Panc1 (cell line): ENCODE data around the gene OR8D2. TPM values are rescaled to one million over a fixed set of nuclear protein-coding genes. Genes with fewer than 3 reads are reported as not detected.

Experiments used
- ATAC-seq: fragments of 200-7000 bp; cut with Tn5 transposase; 2 replicates; pipeline ENCODE4 v1.9.1; 2020; ENCODE audit warnings: mild to moderate bottlenecking, moderate library complexity
- BruUV-seq: library from RNA; stranded (reverse); fragments of 400-500 nt; replicated peaks from 2 replicates; lab custom pipeline; 2021; lab: Mats Ljungman, UMichigan
- CTCF ChIA-PET: fragments of 300-600 bp; sonication (Branson Sonifier 250); formaldehyde crosslinking; loops from one replicate; lab custom pipeline; 2022; ENCODE audit warnings: antibody characterized with exemption; lab: Charles Lee
- POLR2A ChIA-PET: fragments of 300-600 bp; sonication (Branson Sonifier 250); formaldehyde crosslinking; loops from one replicate; lab custom pipeline; 2022; ENCODE audit warnings: antibody characterized with exemption; lab: Charles Lee
- DNase-seq: peaks from one replicate; pipeline ENCODE4 v3.0.0-alpha.2; 2010; ENCODE audit warnings: low read depth, low spot score
- H3K27ac ChIP-seq: 2 replicates; pipeline ENCODE4 v1.5.1; 2011; ENCODE audit warnings: mild to moderate bottlenecking, low read length, inconsistent platforms
- H3K27me3 ChIP-seq: fragments of 200-500 bp; sonication (Bioruptor generic); 2 replicates; pipeline ENCODE4 v1.6.0; 2014; ENCODE audit warnings: low read length, inconsistent platforms; ENCODE audit not compliant: control insufficient read depth, insufficient read depth
- H3K36me3 ChIP-seq: fragments of 200-500 bp; sonication (Bioruptor generic); 2 replicates; pipeline ENCODE4 v1.5.1; 2014; ENCODE audit warnings: inconsistent platforms, mild to moderate bottlenecking, low read length, moderate library complexity; ENCODE audit not compliant: control insufficient read depth, insufficient read depth
- H3K4me1 ChIP-seq: 2 replicates; pipeline ENCODE4 v1.5.1; 2011; ENCODE audit warnings: inconsistent platforms, mild to moderate bottlenecking, low read length, moderate library complexity; ENCODE audit not compliant: control insufficient read depth, insufficient read depth
- H3K4me3 ChIP-seq, 2 experiments: 2 replicates each; pipeline ENCODE4 v1.5.1; 2011 to 2012; ENCODE audit warnings: low read depth in 2 of 2, low read length in 2 of 2, mild to moderate bottlenecking in 2 of 2, inconsistent platforms in 1 of 2, moderate library complexity in 1 of 2
- H3K9me3 ChIP-seq: fragments of 200-500 bp; sonication (Bioruptor generic); 2 replicates; pipeline ENCODE4 v1.5.1; 2014; ENCODE audit warnings: low read depth, mild to moderate bottlenecking, inconsistent platforms, low read length, moderate library complexity; ENCODE audit not compliant: control insufficient read depth, insufficient read depth
- POLR2AphosphoS5 ChIP-seq: IDR thresholded peaks from 2 replicates; pipeline ENCODE4 v1.6.1; 2012; ENCODE audit warnings: mild to moderate bottlenecking, low read depth, low read length, moderate library complexity
- SIN3A ChIP-seq: IDR thresholded peaks from 2 replicates; pipeline ENCODE4 v1.6.1; 2012; ENCODE audit warnings: low read depth, mild to moderate bottlenecking, low read length, moderate library complexity, borderline replicate concordance; ENCODE audit not compliant: insufficient read depth
- TCF7L2 ChIP-seq: IDR thresholded peaks from 2 replicates; pipeline ENCODE4 v1.6.1; 2011; ENCODE audit warnings: mild to moderate bottlenecking, low read depth, low read length, inconsistent platforms
- in situ Hi-C: cut with HindIII; loops from 2 replicates; pipeline ENCODE4 v1.10.0; 2016; ENCODE audit warnings: low sequenced_read_pairs, low pct_unique_long_range_greater_than_20kb
- intact Hi-C: fragments of 100-400 bp; cut with micrococcal nuclease; formaldehyde crosslinking; loops from one replicate; pipeline ENCODE4 v1.10.0; 2022; ENCODE audit not compliant: unreplicated experiment
- total RNA-seq: library from RNA; stranded (reverse); gene quantifications from one replicate; pipeline ENCODE4 v1.2.1, GENCODE V29; 2021; ENCODE audit not compliant: unreplicated experiment
- TF ChIP-seq, protein P1 (sequence below), 2 experiments: IDR thresholded peaks; 2 replicates each; pipeline ENCODE4 v1.6.1; 2011 to 2012; ENCODE audit warnings: low read depth in 2 of 2, control low read depth in 1 of 2, low read length in 1 of 2, mild to moderate bottlenecking in 1 of 2, moderate library complexity in 1 of 2; ENCODE audit not compliant: insufficient read depth in 1 of 2
- TF ChIP-seq, protein P2 (sequence below): fragments of 450-650 bp; IDR thresholded peaks from 2 replicates; pipeline ENCODE4 v1.5.1; 2017; ENCODE audit warnings: mild to moderate bottlenecking

The OR8D2 gene
- total RNA-seq, 1 experiment from 2014 or later = not detected

DNA sequence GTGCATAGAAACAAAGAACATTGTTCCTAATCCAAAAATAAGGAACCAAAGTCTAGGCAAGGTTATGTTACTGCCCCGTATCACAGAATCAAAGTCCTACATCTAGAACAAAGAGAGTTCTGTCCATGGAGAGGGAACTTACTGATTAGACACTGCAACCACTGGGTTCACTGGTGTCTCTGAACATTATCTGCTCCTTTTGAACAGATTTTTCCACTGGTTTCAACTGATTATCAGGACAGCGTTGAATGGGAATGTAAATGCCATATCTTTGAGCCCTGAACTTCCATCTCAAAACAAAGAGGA is 20.1 kb upstream of the OR8D2 start:
- intact Hi-C loops = no loop called here
- BruUV-seq = no TSS peak

DNA sequence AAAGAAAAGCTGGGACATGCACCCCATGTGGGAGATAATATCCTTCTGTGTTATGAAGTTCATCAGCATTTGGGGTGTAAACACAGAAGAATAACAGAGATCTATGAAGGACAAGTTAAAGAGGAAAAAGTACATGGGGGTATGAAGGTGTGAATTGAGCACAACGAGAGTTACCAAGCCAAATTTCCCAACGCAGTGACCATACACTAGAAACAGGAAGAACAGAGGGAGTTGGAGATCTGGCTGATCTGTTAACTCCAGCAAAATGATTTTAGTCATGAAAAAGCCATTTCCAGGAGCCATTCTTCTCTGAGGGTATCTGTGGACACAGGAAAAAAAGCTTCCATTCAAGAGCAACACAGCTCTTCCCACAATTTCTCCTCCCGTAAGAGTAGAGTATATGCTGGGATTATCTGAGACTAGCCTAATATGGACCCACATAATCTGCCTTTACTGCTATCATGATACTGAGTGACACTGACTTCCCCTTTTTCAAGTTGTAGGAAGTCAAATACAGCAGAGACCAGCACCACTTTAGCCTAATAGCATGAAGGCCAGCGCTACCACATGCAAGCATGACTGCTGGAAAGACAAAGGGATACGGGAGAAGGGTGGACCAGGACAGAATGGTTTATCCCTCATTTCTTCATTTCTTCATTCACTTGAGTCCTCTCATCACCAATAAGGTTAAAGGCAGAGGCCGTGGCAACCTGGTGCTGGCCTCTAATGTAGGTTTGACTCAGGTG is 19.6 kb upstream of the OR8D2 start:
- Histone ChIP-seq H3K9me3 (no peaks in the 10 kb centered on the region), H3K27me3 (0 out of 2 replicates have a peak, but pooled peaks cover 2% of the 10 kb centered on the region), H3K27ac (no peak overlapping the region), H3K4me3 (no peak overlapping the region), H3K4me1 (no peaks in the 10 kb centered on the region), H3K36me3 (no peaks in the 10 kb centered on the region)
- ATAC-seq = no peak
- CTCF ChIA-PET = no interaction called here
- POLR2A ChIA-PET = no interaction called here
- in situ Hi-C loops (no loop called here), intact Hi-C loops (no loop called here)
- DNase-seq = no peak
- no TSS peak for BruUV-seq
- TF ChIP-seq, protein P1, sequence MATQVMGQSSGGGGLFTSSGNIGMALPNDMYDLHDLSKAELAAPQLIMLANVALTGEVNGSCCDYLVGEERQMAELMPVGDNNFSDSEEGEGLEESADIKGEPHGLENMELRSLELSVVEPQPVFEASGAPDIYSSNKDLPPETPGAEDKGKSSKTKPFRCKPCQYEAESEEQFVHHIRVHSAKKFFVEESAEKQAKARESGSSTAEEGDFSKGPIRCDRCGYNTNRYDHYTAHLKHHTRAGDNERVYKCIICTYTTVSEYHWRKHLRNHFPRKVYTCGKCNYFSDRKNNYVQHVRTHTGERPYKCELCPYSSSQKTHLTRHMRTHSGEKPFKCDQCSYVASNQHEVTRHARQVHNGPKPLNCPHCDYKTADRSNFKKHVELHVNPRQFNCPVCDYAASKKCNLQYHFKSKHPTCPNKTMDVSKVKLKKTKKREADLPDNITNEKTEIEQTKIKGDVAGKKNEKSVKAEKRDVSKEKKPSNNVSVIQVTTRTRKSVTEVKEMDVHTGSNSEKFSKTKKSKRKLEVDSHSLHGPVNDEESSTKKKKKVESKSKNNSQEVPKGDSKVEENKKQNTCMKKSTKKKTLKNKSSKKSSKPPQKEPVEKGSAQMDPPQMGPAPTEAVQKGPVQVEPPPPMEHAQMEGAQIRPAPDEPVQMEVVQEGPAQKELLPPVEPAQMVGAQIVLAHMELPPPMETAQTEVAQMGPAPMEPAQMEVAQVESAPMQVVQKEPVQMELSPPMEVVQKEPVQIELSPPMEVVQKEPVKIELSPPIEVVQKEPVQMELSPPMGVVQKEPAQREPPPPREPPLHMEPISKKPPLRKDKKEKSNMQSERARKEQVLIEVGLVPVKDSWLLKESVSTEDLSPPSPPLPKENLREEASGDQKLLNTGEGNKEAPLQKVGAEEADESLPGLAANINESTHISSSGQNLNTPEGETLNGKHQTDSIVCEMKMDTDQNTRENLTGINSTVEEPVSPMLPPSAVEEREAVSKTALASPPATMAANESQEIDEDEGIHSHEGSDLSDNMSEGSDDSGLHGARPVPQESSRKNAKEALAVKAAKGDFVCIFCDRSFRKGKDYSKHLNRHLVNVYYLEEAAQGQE (IDR thresholded peaks at IDR 0.05; ENCODE audit: insufficient read depth in 1 of 2, low read depth in 2 of 2, low read length in 1 of 2) = no peak
- TF ChIP-seq, protein P2, sequence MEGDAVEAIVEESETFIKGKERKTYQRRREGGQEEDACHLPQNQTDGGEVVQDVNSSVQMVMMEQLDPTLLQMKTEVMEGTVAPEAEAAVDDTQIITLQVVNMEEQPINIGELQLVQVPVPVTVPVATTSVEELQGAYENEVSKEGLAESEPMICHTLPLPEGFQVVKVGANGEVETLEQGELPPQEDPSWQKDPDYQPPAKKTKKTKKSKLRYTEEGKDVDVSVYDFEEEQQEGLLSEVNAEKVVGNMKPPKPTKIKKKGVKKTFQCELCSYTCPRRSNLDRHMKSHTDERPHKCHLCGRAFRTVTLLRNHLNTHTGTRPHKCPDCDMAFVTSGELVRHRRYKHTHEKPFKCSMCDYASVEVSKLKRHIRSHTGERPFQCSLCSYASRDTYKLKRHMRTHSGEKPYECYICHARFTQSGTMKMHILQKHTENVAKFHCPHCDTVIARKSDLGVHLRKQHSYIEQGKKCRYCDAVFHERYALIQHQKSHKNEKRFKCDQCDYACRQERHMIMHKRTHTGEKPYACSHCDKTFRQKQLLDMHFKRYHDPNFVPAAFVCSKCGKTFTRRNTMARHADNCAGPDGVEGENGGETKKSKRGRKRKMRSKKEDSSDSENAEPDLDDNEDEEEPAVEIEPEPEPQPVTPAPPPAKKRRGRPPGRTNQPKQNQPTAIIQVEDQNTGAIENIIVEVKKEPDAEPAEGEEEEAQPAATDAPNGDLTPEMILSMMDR = no peak
- TF ChIP-seq SIN3A (no peak), POLR2AphosphoS5 (no peak), TCF7L2 (no peak)

More for the DNA sequence above, 20.1 kb upstream of the OR8D2 start:
- TF ChIP-seq POLR2AphosphoS5 = no peak
- TF ChIP-seq TCF7L2 = no peak
- TF ChIP-seq, protein P2 = no peak
- no peak for TF ChIP-seq SIN3A
- TF ChIP-seq, protein P1 (IDR thresholded peaks at IDR 0.05; ENCODE audit: insufficient read depth in 1 of 2, low read depth in 2 of 2, low read length in 1 of 2) = no peak
- Histone ChIP-seq H3K9me3 (no peaks in the 10 kb centered on the region), H3K4me1 (no peaks in the 10 kb centered on the region), H3K27ac (no peak overlapping the region), H3K36me3 (no peaks in the 10 kb centered on the region), H3K27me3 (no peaks in the 10 kb centered on the region), H3K4me3 (no peak overlapping the region)
- ATAC-seq = no peak
- CTCF ChIA-PET = no interaction called here
- no peak for DNase-seq
- POLR2A ChIA-PET = no interaction called here
- in situ Hi-C loops = no loop called here
